Activated CD8-positive, alpha-beta T cell treated with anti-CD3 and anti-CD28 coated beads, Interleukin-2, amount 10 ng/mL, durations not matched to agents 7 days and 5 days (primary cell): ENCODE data around the gene WNT3A. TPM values are rescaled to one million over a fixed set of nuclear protein-coding genes. Genes with fewer than 3 reads are reported as not detected.

Experiments
- ATAC-seq: fragments of 150-1000 bp; cut with Tn5 transposase; one replicate; pipeline ENCODE4 v1.10.0; 2021; ENCODE audit warnings: moderate library complexity
- CTCF ChIA-PET: fragments of 350-600 bp; sonication (Branson Sonifier 250); formaldehyde crosslinking; loops from one replicate; lab custom pipeline; 2021; ENCODE audit warnings: antibody characterized with exemption; lab: Charles Lee
- POLR2A ChIA-PET: fragments of 350-600 bp; sonication (Branson Sonifier 250); formaldehyde crosslinking; loops from one replicate; lab custom pipeline; 2021; ENCODE audit warnings: antibody characterized with exemption; lab: Charles Lee
- DNase-seq: peaks from one replicate; pipeline ENCODE4 v3.0.0-alpha.2; 2020
- H3K27ac Mint-ChIP-seq: one replicate; pipeline ENCODE4 v1.8.0; 2021; ENCODE audit warnings: mild to moderate bottlenecking, mixed read lengths
- H3K27me3 Mint-ChIP-seq: one replicate; pipeline ENCODE4 v1.8.0; 2021; ENCODE audit warnings: low read depth, mixed read lengths
- H3K36me3 Mint-ChIP-seq: one replicate; pipeline ENCODE4 v1.8.0; 2021; ENCODE audit warnings: low read depth, mixed read lengths
- H3K4me1 Mint-ChIP-seq: one replicate; pipeline ENCODE4 v1.8.0; 2021; ENCODE audit warnings: low read depth, mixed read lengths
- H3K4me3 Mint-ChIP-seq: one replicate; pipeline ENCODE4 v1.8.0; 2021; ENCODE audit warnings: mild to moderate bottlenecking, mixed read lengths
- H3K9me3 Mint-ChIP-seq: one replicate; pipeline ENCODE4 v1.8.0; 2022; ENCODE audit warnings: mixed read lengths; ENCODE audit not compliant: insufficient read depth
- total RNA-seq, 2 experiments: library from RNA; stranded (reverse); gene quantifications; one replicate each; pipeline ENCODE4 v1.2.3, GENCODE V29; 2021

WNT3A gene
- total RNA-seq, 2 experiments from 2014 or later: not detected

- peaks cover 36% of the 10 kb centered on the region for H3K27me3 Mint-ChIP-seq
- peaks cover 10% of the 10 kb centered on the region for H3K9me3 Mint-ChIP-seq
- ATAC-seq: no peak
- POLR2A ChIA-PET: no interaction called here
- H3K4me3 Mint-ChIP-seq: no peak overlapping the region
- no peaks in the 10 kb centered on the region for H3K36me3 Mint-ChIP-seq
- no peak for DNase-seq
- no peaks in the 10 kb centered on the region for H3K4me1 Mint-ChIP-seq
- H3K27ac Mint-ChIP-seq: no peak overlapping the region
- CTCF ChIA-PET: interaction anchor here (1.1 kb wide), 1 partner anchor 166 kb away, joined by 3 read pairs; no protein-coding TSS in a partner anchor
Observed at GRCh38 chr1:228000836-228001563, 5.8 kb upstream of the WNT3A start.

GRCh38 chr1:228001738-228002535 is 4.9 kb upstream of the WNT3A start:
- no peaks in the 10 kb centered on the region for H3K4me1 Mint-ChIP-seq
- H3K27ac Mint-ChIP-seq: no peak overlapping the region
- ATAC-seq: no peak
- H3K27me3 Mint-ChIP-seq: peaks cover 34% of the 10 kb centered on the region
- no peak overlapping the region for H3K4me3 Mint-ChIP-seq
- peaks cover 5% of the 10 kb centered on the region for H3K9me3 Mint-ChIP-seq
- peak; percentile 17 for DNase-seq
- ChIA-PET CTCF (no interaction called here), POLR2A (no interaction called here)
- H3K36me3 Mint-ChIP-seq: no peaks in the 10 kb centered on the region

- Mint-ChIP-seq H3K4me3 (no peak overlapping the region), H3K27me3 (peaks cover 41% of the 10 kb centered on the region), H3K4me1 (peaks cover 3% of the 10 kb centered on the region), H3K9me3 (no peaks in the 10 kb centered on the region), H3K36me3 (no peaks in the 10 kb centered on the region), H3K27ac (no peak overlapping the region)
- ATAC-seq (no peak), DNase-seq (no peak)
- POLR2A ChIA-PET: no interaction called here
- CTCF ChIA-PET: no interaction called here
Observed at GRCh38 chr1:228002792-228003191, 4.0 kb upstream of the WNT3A start.

DNA sequence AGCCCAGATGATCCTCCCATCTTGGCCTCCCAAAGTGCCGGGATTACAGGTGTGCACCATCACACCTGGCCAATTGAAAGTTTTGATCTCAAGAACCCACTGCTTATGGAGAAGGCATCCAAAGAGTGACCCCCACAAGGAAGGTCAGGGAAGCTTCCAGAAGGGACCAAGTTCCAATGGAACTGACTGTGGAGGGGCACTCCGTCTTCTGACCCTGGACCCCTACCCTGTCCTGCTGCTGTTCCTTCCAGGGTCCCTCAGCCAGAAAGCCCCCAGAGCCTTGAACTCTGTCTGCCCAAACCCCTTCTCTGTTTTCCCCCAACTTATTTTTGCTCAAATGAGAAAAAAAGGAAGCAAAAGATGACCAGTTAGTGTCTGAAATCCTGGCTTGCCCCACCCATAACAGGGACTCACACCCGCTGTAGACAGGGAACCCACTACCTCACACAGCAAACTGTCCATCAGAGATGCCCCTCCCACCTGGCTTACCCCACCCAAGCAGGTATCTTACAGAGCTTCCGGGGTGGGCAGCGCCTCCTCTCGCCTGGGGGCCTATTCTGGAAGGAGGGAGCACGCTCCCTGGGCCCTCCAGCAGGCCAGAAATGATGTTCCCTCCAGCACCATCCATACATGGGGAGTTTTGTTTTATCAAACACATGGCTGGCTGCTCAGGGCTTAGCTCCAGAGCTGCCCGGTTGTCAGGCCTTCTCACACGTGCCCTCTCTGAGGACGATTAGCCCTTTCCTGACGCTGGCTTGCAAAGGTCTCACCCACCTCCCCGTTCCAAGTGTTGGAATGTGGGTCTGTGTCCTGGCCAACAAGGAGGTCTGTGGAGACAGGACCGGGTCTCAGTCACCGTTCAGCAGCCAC is 3.1 kb upstream of the WNT3A start:
- ATAC-seq (no peak), DNase-seq (no peak)
- Mint-ChIP-seq H3K4me3 (no peak overlapping the region), H3K27ac (no peak overlapping the region), H3K36me3 (no peaks in the 10 kb centered on the region), H3K4me1 (peaks cover 7% of the 10 kb centered on the region), H3K9me3 (no peaks in the 10 kb centered on the region), H3K27me3 (peaks cover 43% of the 10 kb centered on the region)
- CTCF ChIA-PET: interaction anchor here (1.0 kb wide), 1 partner anchor 63 kb away, joined by 3 read pairs; no protein-coding TSS in a partner anchor
- POLR2A ChIA-PET: no interaction called here

DNA sequence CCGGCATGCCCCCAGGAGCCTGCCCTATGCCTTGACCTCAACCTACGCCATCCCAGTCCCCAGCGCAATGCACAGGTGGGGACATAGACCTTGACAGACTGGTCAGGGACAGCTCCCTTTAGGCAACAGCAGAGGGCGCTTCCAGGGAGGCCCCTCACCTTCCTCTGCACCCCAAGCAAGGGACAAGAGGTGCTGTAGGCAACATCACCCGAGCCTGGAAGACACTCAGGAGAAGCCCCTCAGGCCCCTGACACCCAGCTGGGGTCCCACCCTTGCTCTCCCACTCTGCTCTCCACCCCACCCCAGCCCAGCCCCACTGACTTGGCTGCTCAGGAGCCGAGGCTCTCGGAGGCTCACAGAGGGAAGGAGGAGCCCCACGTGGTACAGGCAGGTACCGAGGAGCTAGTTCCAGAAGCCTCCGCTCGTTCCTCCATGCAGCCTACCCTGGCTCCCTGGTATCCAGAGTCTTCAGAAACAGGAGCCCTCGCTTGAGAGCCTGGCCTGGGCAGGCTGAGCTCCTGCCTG is 2.4 kb upstream of the WNT3A start:
- Mint-ChIP-seq H3K9me3 (no peaks in the 10 kb centered on the region), H3K36me3 (no peaks in the 10 kb centered on the region), H3K27ac (no peak overlapping the region), H3K4me1 (peaks cover 12% of the 10 kb centered on the region), H3K27me3 (peaks cover 50% of the 10 kb centered on the region), H3K4me3 (no peak overlapping the region)
- POLR2A ChIA-PET: no interaction called here
- ATAC-seq (no peak), DNase-seq (no peak)
- CTCF ChIA-PET: interaction anchor here (1.0 kb wide), 1 partner anchor 62 kb away, joined by 3 read pairs; no protein-coding TSS in a partner anchor

- Mint-ChIP-seq H3K36me3 (no peaks in the 10 kb centered on the region), H3K27ac (no peak overlapping the region), H3K27me3 (peaks cover 52% of the 10 kb centered on the region), H3K4me3 (no peak overlapping the region), H3K4me1 (peaks cover 18% of the 10 kb centered on the region), H3K9me3 (no peaks in the 10 kb centered on the region)
- CTCF ChIA-PET: interaction anchor here (1.0 kb wide), 1 partner anchor 62 kb away, joined by 3 read pairs; no protein-coding TSS in a partner anchor
- DNase-seq (no peak), ATAC-seq (no peak)
- POLR2A ChIA-PET: interaction anchor here (0.6 kb wide), 1 partner anchor 50 kb away, joined by 3 read pairs; no protein-coding TSS in a partner anchor
Observed at GRCh38 chr1:228004856-228005462, 1.8 kb upstream of the WNT3A start.

DNA sequence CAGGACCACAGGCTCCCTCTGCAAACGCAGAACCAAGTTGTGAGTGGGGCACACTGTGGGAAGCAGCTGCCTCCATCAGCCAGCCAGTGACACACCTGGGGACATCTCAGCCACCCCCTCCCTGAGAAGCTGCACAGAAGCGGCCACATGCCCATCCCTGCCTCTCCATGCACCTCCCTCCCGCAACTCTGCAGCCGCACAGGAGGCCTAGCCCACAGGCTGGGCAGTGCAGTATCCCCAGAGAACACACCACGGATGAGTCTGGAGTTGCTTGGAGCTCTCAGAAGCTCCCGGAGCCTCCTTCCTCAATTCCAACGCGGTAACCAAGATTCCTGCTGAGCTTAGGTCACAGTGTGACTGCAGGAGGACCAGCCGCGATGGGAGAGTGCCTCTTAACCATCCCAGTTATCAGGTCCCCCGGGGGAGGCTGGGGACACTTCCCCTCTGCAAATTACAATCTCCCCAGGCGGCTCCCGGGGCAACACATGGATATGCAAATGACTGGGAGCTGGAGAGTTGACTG is 1.2 kb upstream of the WNT3A start:
- H3K27me3 Mint-ChIP-seq: peaks cover 55% of the 10 kb centered on the region
- peak; percentile 17 for DNase-seq
- CTCF ChIA-PET: no interaction called here
- no peak overlapping the region for H3K27ac Mint-ChIP-seq
- H3K4me1 Mint-ChIP-seq: peaks cover 18% of the 10 kb centered on the region
- no peaks in the 10 kb centered on the region for H3K36me3 Mint-ChIP-seq
- no peak overlapping the region for H3K4me3 Mint-ChIP-seq
- POLR2A ChIA-PET: interaction anchor here (0.6 kb wide), 1 partner anchor 50 kb away, joined by 3 read pairs; no protein-coding TSS in a partner anchor
- no peaks in the 10 kb centered on the region for H3K9me3 Mint-ChIP-seq
- ATAC-seq: no peak

GRCh38 chr1:228006034-228006785 is 588 bp upstream of the WNT3A start:
- CTCF ChIA-PET: no interaction called here
- Mint-ChIP-seq H3K36me3 (no peaks in the 10 kb centered on the region), H3K4me1 (peaks cover 18% of the 10 kb centered on the region), H3K9me3 (no peaks in the 10 kb centered on the region), H3K27me3 (peaks cover 54% of the 10 kb centered on the region), H3K4me3 (no peak overlapping the region), H3K27ac (no peak overlapping the region)
- ATAC-seq (no peak), DNase-seq (peak; percentile 17)
- POLR2A ChIA-PET: interaction anchor here (0.6 kb wide), 1 partner anchor 48 kb away, joined by 3 read pairs; no protein-coding TSS in a partner anchor

GRCh38 chr1:228007049-228007800 is 427 bp downstream of the WNT3A start:
- Mint-ChIP-seq H3K27ac (no peak overlapping the region), H3K36me3 (no peaks in the 10 kb centered on the region), H3K4me1 (peaks cover 18% of the 10 kb centered on the region), H3K4me3 (no peak overlapping the region), H3K9me3 (no peaks in the 10 kb centered on the region), H3K27me3 (peaks cover 54% of the 10 kb centered on the region)
- ATAC-seq: no peak
- DNase-seq: peak; percentile 17
- ChIA-PET CTCF (no interaction called here), POLR2A (no interaction called here)
